DND-41 (cell line): Measurements from ENCODE around the gene TNF.

ENCODE experiments used
- ATAC-seq: fragments of 200-7000 bp; cut with Tn5 transposase; 3 replicates; pipeline ENCODE4 v1.9.1; 2021; ENCODE audit warnings: low read depth; ENCODE audit not compliant: insufficient read depth
- DNase-seq: peaks from one replicate; pipeline ENCODE4 v3.0.0-alpha.2; 2020
- H2AFZ ChIP-seq: 2 replicates; pipeline ENCODE4 v1.6.0; 2012; ENCODE audit warnings: low read depth, low read length
- H3K27ac ChIP-seq: 2 replicates; pipeline ENCODE4 v1.5.1; 2012; ENCODE audit warnings: low read length, inconsistent platforms
- H3K27me3 ChIP-seq: fragments of 200-600 bp; sonication (generic); 2 replicates; pipeline ENCODE4 v1.6.0; 2012; ENCODE audit warnings: low read length, mild to moderate bottlenecking, inconsistent platforms; ENCODE audit not compliant: insufficient read depth, poor library complexity
- H3K36me3 ChIP-seq: 2 replicates; pipeline ENCODE4 v1.5.1; 2012; ENCODE audit warnings: low read length, inconsistent platforms; ENCODE audit not compliant: insufficient read depth
- H3K4me1 ChIP-seq: 2 replicates; pipeline ENCODE4 v1.5.1; 2012; ENCODE audit warnings: mild to moderate bottlenecking, low read length; ENCODE audit not compliant: insufficient read depth
- H3K4me2 ChIP-seq: 2 replicates; pipeline ENCODE4 v1.6.0; 2012; ENCODE audit warnings: mild to moderate bottlenecking, moderate library complexity, low read length, inconsistent platforms; ENCODE audit not compliant: insufficient read depth
- H3K4me3 ChIP-seq, 2 experiments: fragments of 200-600 bp in 1 of 2; shearing (Covaris generic) in 1 of 2; 2 replicates each; pipeline ENCODE4 v1.5.1; 2012 to 2016; ENCODE audit warnings: inconsistent platforms in 2 of 2, low read length in 2 of 2, mild to moderate bottlenecking in 2 of 2, low read depth in 1 of 2, moderate library complexity in 1 of 2
- H3K79me2 ChIP-seq: 2 replicates; pipeline ENCODE4 v1.6.0; 2012; ENCODE audit warnings: low read length, inconsistent platforms; ENCODE audit not compliant: insufficient read depth
- H3K9ac ChIP-seq: 2 replicates; pipeline ENCODE4 v1.6.0; 2012; ENCODE audit warnings: low read depth, mild to moderate bottlenecking, inconsistent platforms, low read length, moderate library complexity
- H3K9me3 ChIP-seq: 2 replicates; pipeline ENCODE4 v1.5.1; 2012; ENCODE audit warnings: low read length, moderate library complexity, mild to moderate bottlenecking, inconsistent platforms; ENCODE audit not compliant: insufficient read depth, severe bottlenecking
- H4K20me1 ChIP-seq: 2 replicates; pipeline ENCODE4 v1.6.0; 2012; ENCODE audit warnings: low read length; ENCODE audit not compliant: insufficient read depth
- CTCF ChIP-seq: IDR thresholded peaks from 2 replicates; pipeline ENCODE4 v1.5.1; 2012; ENCODE audit warnings: borderline replicate concordance, low read length, moderate library complexity, mild to moderate bottlenecking; ENCODE audit not compliant: poor library complexity, severe bottlenecking; ENCODE audit errors: extremely low read depth
- EZH2 ChIP-seq: IDR thresholded peaks from 3 replicates; pipeline ENCODE4 v1.6.1; 2012; ENCODE audit warnings: borderline replicate concordance, low read depth, mild to moderate bottlenecking, moderate library complexity, low read length, inconsistent platforms; ENCODE audit not compliant: severe bottlenecking

The TNF gene

GRCh38 chr6:31575952-31576685 is 754 bp downstream of the TNF start:
- Histone ChIP-seq H3K9ac (peak overlapping the region; percentile 65), H3K27ac (peak overlapping the region; percentile 76), H3K36me3 (no peaks in the 10 kb centered on the region; the same call in 1 of the 2 replicates), H3K4me3 (peak overlapping the region; percentile 4 to 62; a peak in 3 of 4 replicates), H3K4me1 (peaks cover 37% of the 10 kb centered on the region), H3K27me3 (peaks cover 3% of the 10 kb centered on the region), H2AFZ (peak overlapping the region; percentile 80), H4K20me1 (no peaks in the 10 kb centered on the region), H3K9me3 (no peaks in the 10 kb centered on the region), H3K79me2 (peaks cover 2% of the 10 kb centered on the region; the same call in 1 of the 2 replicates), H3K4me2 (peak overlapping the region; percentile 66)
- DNase-seq (no peak), ATAC-seq (no peak)
- no peak for TF ChIP-seq EZH2
- TF ChIP-seq CTCF, result no peak

GRCh38 chr6:31576897-31577578 is 1.7 kb downstream of the TNF start:
- no peak for TF ChIP-seq EZH2
- no peak for TF ChIP-seq CTCF

GRCh38 chr6:31577579-31577966 is 2.2 kb downstream of the TNF start:
- H3K27ac ChIP-seq, result no peak overlapping the region
- no peak overlapping the region for H3K4me3 ChIP-seq
- H2AFZ ChIP-seq, result no peak overlapping the region
- TF ChIP-seq EZH2, result no peak
- no peak for TF ChIP-seq CTCF
- peaks cover 10% of the 10 kb centered on the region for H3K27me3 ChIP-seq
- H3K4me2 ChIP-seq, result no peak overlapping the region
- DNase-seq (no peak), ATAC-seq (no peak)
- no peaks in the 10 kb centered on the region; the same call in 1 of the 2 replicates for H3K36me3 ChIP-seq
- H3K4me1 ChIP-seq, result peaks cover 52% of the 10 kb centered on the region
- no peaks in the 10 kb centered on the region for H4K20me1 ChIP-seq
- H3K9ac ChIP-seq, result no peak overlapping the region
- peaks cover 4% of the 10 kb centered on the region; the same call in 1 of the 2 replicates for H3K79me2 ChIP-seq
- H3K9me3 ChIP-seq, result no peaks in the 10 kb centered on the region

More at GRCh38 chr6:31576897-31577578, 1.7 kb downstream of the TNF start:
- Histone ChIP-seq H3K27ac (no peak overlapping the region), H3K4me2 (no peak overlapping the region), H3K27me3 (peaks cover 10% of the 10 kb centered on the region), H4K20me1 (no peaks in the 10 kb centered on the region), H2AFZ (no peak overlapping the region), H3K9me3 (no peaks in the 10 kb centered on the region), H3K79me2 (peaks cover 4% of the 10 kb centered on the region; the same call in 1 of the 2 replicates), H3K36me3 (no peaks in the 10 kb centered on the region; the same call in 1 of the 2 replicates), H3K4me1 (peaks cover 46% of the 10 kb centered on the region), H3K9ac (no peak overlapping the region; the same call in 1 of the 2 replicates), H3K4me3 (no peak overlapping the region)
- peak; percentile 32 for ATAC-seq
- peak; percentile 74 for DNase-seq
